Mammary epithelial cell (primary cell): ENCODE data around the gene TMIGD3.

Experiments used
- EZH2 ChIP-seq: IDR thresholded peaks from 2 replicates; pipeline ENCODE4 v1.6.1; 2012; ENCODE audit warnings: low read length, inconsistent platforms, borderline replicate concordance
- TF ChIP-seq, protein P1 (sequence below), 2 donors: IDR thresholded peaks in 1 of 2; conservative IDR thresholded peaks in 1 of 2; 2 replicates each; pipeline ENCODE4 v1.5.1; 2011 to 2012; ENCODE audit warnings: inconsistent platforms in 2 of 2, low read length in 2 of 2, mild to moderate bottlenecking in 2 of 2, control low read depth in 1 of 2, low read depth in 1 of 2; ENCODE audit not compliant: insufficient read depth in 1 of 2; ENCODE audit errors: extremely low read depth in 1 of 2

DNA sequence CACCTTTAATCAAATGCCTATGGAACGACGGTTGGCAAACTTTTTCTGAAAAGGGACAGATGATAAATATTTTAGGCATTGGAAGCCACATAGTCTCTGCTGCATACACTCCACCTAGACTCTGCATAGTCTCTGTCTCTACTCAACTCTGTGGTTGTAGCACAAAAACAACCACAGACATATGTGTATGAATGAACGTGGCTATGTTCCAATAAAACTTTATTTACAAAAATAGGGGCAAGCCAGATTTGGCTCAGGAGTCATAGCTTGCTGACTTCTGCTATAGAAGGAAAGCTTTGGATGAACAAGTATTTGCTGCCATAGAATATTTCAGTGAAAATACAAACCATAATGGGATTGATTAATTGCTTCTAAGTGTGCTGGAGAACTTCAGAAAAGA lies 37.5 kb upstream of the TMIGD3 start:
- TF ChIP-seq, protein P1, sequence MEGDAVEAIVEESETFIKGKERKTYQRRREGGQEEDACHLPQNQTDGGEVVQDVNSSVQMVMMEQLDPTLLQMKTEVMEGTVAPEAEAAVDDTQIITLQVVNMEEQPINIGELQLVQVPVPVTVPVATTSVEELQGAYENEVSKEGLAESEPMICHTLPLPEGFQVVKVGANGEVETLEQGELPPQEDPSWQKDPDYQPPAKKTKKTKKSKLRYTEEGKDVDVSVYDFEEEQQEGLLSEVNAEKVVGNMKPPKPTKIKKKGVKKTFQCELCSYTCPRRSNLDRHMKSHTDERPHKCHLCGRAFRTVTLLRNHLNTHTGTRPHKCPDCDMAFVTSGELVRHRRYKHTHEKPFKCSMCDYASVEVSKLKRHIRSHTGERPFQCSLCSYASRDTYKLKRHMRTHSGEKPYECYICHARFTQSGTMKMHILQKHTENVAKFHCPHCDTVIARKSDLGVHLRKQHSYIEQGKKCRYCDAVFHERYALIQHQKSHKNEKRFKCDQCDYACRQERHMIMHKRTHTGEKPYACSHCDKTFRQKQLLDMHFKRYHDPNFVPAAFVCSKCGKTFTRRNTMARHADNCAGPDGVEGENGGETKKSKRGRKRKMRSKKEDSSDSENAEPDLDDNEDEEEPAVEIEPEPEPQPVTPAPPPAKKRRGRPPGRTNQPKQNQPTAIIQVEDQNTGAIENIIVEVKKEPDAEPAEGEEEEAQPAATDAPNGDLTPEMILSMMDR (conservative IDR thresholded peaks at IDR 0.05 in 1 of 2, IDR thresholded peaks at IDR 0.05 in 1 of 2; ENCODE audit: extremely low read depth in 1 of 2, insufficient read depth in 1 of 2, low read depth in 1 of 2, low read length in 2 of 2), result no peak
- no peak for TF ChIP-seq EZH2
